ENCODE measurements around the gene TMEM94.

TMEM94 gene

DNA sequence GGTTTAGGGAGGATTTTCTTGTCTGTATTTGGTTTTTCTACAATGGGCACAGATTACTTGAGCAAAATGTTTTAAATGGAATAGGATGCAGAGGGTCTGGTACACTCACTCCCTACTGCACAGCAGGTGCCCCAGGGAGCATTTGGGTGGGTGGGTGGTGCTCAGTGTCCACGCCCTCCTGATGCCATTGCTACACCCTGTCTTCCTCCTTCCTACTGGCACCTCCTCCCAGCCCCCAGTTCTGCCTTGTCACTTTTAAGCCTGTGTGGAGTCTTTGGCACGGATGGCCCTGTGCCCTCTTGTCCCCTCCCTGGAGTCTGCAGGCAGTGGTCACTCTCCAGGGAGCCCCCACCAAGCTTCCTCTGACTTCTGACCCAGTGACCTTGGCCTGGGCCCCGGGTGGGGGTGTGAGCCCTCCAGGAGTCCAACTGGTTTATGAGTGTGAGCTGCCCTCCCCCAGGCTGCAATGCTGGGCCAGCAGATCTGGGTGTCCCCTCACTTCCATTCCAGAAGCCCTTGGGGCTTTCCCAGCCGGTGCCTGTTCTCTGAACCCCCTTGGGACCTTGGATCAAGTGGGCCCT is 84.6 kb downstream of the TMEM94 start:
- H3K4me3 ChIP-seq (ENCODE audit: control insufficient read depth, low read depth, low read length): no peak overlapping the region
- TF ChIP-seq, protein P1, sequence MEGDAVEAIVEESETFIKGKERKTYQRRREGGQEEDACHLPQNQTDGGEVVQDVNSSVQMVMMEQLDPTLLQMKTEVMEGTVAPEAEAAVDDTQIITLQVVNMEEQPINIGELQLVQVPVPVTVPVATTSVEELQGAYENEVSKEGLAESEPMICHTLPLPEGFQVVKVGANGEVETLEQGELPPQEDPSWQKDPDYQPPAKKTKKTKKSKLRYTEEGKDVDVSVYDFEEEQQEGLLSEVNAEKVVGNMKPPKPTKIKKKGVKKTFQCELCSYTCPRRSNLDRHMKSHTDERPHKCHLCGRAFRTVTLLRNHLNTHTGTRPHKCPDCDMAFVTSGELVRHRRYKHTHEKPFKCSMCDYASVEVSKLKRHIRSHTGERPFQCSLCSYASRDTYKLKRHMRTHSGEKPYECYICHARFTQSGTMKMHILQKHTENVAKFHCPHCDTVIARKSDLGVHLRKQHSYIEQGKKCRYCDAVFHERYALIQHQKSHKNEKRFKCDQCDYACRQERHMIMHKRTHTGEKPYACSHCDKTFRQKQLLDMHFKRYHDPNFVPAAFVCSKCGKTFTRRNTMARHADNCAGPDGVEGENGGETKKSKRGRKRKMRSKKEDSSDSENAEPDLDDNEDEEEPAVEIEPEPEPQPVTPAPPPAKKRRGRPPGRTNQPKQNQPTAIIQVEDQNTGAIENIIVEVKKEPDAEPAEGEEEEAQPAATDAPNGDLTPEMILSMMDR (conservative IDR thresholded peaks at IDR 0.05; ENCODE audit: control insufficient read depth, insufficient read depth, low read depth, low read length): no peak
- no peak for DNase-seq (ENCODE audit: low read depth)

DNA sequence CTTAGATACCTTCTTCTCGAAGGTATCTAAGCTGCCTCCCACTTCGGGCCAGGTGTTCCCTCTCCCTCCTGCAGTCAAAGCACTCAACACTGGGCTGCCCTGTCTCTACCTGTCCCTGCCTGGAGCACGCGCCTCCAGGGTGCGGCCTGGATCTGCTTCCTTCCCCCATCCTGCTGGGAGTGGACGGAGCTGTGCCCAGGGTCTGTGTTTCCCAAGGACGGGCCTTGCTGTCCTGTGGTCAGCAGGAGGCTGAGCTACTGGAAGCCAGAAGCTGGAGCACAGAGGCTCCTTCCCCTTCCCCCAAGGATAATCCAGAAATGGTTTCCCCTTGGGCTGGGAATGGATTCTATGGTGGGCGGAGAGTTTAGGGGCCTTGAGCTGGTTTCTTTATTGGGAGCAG is 85.8 kb downstream of the TMEM94 start:
- TF ChIP-seq, protein P1 (conservative IDR thresholded peaks at IDR 0.05; ENCODE audit: control insufficient read depth, insufficient read depth, low read depth, low read length): no peak
- no peak for DNase-seq (ENCODE audit: low read depth)
- H3K4me3 ChIP-seq (ENCODE audit: control insufficient read depth, low read depth, low read length): no peak overlapping the region

DNA sequence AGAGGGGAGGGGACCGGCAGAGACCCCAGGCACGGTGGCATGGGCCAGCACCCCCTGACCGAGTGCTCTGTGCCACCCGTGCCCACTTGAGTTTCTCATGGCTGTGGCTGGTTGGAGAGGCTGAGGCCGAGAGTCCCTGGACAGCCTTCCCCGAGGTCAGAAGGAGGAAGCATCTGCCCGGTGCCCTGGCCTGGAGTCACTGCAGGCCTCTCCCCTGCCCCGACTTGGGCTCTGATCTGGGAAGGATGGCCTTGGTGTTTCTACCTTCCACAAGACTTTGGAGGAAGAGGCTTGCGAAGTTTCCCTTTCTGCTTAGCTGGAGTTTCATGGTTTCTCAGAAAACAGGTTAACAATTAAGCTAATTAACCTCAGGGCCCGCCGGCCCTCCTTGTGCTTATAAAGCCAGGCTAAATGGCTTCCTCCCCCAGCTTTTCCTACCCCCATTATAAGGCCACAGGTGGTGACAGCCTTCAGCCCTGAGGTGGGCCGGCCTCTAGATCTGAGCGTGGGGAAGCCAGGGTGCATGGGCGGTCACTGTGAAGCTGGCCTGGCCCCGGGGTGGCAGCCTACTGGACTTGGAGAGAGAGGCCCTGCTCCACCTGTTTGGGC is 86.4 kb downstream of the TMEM94 start:
- no peak for DNase-seq (ENCODE audit: low read depth)
- no peak overlapping the region for H3K4me3 ChIP-seq (ENCODE audit: control insufficient read depth, low read depth, low read length)
- TF ChIP-seq, protein P1 (conservative IDR thresholded peaks at IDR 0.05; ENCODE audit: control insufficient read depth, insufficient read depth, low read depth, low read length): no peak

DNA sequence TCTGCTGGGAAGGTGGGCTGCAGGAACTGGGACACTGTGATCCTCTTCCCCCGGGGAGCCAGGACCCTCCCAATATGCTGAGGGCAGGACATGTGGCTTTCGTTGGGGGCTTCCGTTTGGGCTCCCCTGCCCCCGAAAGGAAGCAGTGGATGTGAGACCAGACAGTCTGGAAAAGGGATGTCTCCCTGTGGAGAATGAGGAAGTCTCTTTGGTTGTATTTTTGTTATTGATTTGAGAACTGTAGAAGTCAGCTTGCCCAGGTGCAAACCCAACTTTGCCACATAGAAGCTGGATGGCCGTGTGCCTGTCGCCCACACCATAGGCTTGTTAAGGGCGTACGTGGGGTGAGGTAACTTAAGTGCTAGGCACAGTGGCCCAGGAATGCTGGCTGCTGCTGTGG is 87.8 kb downstream of the TMEM94 start:
- H3K4me3 ChIP-seq (ENCODE audit: control insufficient read depth, low read depth, low read length): no peak overlapping the region
- DNase-seq (ENCODE audit: low read depth): no peak
- TF ChIP-seq, protein P1 (conservative IDR thresholded peaks at IDR 0.05; ENCODE audit: control insufficient read depth, insufficient read depth, low read depth, low read length): no peak

DNA sequence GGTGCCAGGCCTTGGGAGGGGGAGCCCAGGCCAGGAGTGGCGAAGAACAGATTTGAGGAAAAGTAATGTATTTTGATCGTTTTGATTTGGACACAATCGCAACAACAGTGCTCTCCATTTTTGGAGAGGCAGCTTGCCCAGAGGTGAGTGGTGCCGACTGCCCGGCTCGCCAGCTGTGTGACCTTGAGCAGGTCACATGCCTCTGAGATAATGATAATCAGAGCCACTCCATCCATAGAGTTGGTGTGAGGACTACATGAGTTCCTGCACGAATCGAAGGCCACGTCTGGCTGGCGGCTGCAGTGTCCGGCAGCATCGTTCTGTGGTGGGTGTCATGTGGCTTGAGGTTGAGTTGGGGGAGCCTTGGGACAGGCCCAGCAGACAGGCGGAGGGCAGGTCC is 89.7 kb downstream of the TMEM94 start:
- no peak overlapping the region for H3K4me3 ChIP-seq (ENCODE audit: control insufficient read depth, low read depth, low read length)
- DNase-seq (ENCODE audit: low read depth): no peak
- TF ChIP-seq, protein P1 (conservative IDR thresholded peaks at IDR 0.05; ENCODE audit: control insufficient read depth, insufficient read depth, low read depth, low read length): no peak

DNA sequence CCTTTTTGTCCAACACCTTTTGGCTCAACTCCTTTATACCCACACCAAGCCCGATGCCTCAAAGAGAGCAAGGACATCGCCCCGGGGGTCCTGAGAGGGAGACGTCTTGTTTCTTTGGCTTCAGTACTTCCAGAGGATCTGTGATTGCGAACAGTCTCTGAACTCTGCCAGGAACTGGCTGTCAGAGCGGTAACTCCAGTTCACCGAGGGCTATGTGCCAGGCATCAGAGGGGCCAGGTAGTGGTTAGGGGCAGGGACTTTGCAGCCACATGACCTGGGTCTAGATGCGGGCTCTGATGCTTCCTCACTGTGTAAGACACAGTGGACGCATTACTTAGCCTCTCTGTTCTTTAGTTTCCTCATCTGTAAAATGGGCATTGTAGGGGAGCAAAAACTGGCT is 90.7 kb downstream of the TMEM94 start:
- no peak overlapping the region for H3K4me3 ChIP-seq (ENCODE audit: control insufficient read depth, low read depth, low read length)
- TF ChIP-seq, protein P1 (conservative IDR thresholded peaks at IDR 0.05; ENCODE audit: control insufficient read depth, insufficient read depth, low read depth, low read length): no peak
- no peak for DNase-seq (ENCODE audit: low read depth)

All from fibroblast of mammary gland (primary cell).